HEK293 (cell line): ENCODE data around the gene NPW.

Source experiments
- CTCF ChIA-PET: fragments of 350-600 bp; formaldehyde crosslinking; extraction: SDS; loops from one replicate; lab custom pipeline; 2021; ENCODE audit warnings: antibody characterized with exemption; lab: Yijun Ruan, JAX
- POLR2A ChIA-PET: fragments of 300-600 bp; formaldehyde crosslinking; extraction: SDS; loops from one replicate; lab custom pipeline; 2020; ENCODE audit warnings: antibody characterized with exemption, inconsistent platforms; lab: Yijun Ruan, JAX
- H3K27ac ChIP-seq: fragments of 200-500 bp; sonication (Bioruptor generic); 2 replicates; pipeline ENCODE4 v1.5.1; 2014; ENCODE audit warnings: low read depth, low read length, control low read depth, inconsistent platforms; ENCODE audit errors: extremely low read depth
- H3K36me3 ChIP-seq, 2 experiments: fragments of 200-500 bp in 1 of 2; sonication (Bioruptor generic) in 1 of 2; 1 replicate in 1 of 2; 2 replicates in 1 of 2; pipeline ENCODE4 v1.5.1; 2014 to 2017; ENCODE audit warnings: inconsistent platforms in 2 of 2, low read length in 2 of 2; ENCODE audit not compliant: control insufficient read depth in 2 of 2, insufficient read depth in 1 of 2
- H3K4me1 ChIP-seq: fragments of 200-500 bp; sonication (Bioruptor generic); 2 replicates; pipeline ENCODE4 v1.5.1; 2014; ENCODE audit warnings: mild to moderate bottlenecking, low read length, inconsistent platforms; ENCODE audit not compliant: control insufficient read depth, insufficient read depth
- H3K4me3 ChIP-seq: 2 replicates; pipeline ENCODE4 v1.5.1; 2011; ENCODE audit warnings: low read depth, mild to moderate bottlenecking, control low read depth, low read length, moderate library complexity
- H3K9me3 ChIP-seq: fragments of 200-500 bp; sonication (Bioruptor generic); 2 replicates; pipeline ENCODE4 v1.5.1; 2014; ENCODE audit warnings: low read depth, low read length, inconsistent platforms; ENCODE audit not compliant: control insufficient read depth, insufficient read depth
- FEZF1 ChIP-seq: fragments of 450-650 bp; formaldehyde crosslinking; IDR thresholded peaks from 2 replicates; pipeline ENCODE4 v1.5.1; 2016; ENCODE audit warnings: missing biosample characterization, missing genetic modification characterization
- GFI1B ChIP-seq: fragments of 450-650 bp; formaldehyde crosslinking; IDR thresholded peaks from 2 replicates; pipeline ENCODE4 v1.5.1; 2016; ENCODE audit warnings: missing biosample characterization, missing genetic modification characterization
- GLI2 ChIP-seq: fragments of 450-650 bp; formaldehyde crosslinking; IDR thresholded peaks from 2 replicates; pipeline ENCODE4; 2017; ENCODE audit warnings: missing biosample characterization, missing genetic modification characterization, low read depth, borderline replicate concordance
- HOXA7 ChIP-seq: sonication (generic); formaldehyde crosslinking; IDR thresholded peaks from 2 replicates; pipeline ENCODE4 v1.8.1; 2022; ENCODE audit warnings: missing genetic modification reagents, borderline replicate concordance
- KLF16 ChIP-seq: fragments of 450-650 bp; formaldehyde crosslinking; IDR thresholded peaks from 2 replicates; pipeline ENCODE4 v1.5.1; 2017; ENCODE audit warnings: missing biosample characterization, missing genetic modification characterization
- MZF1 ChIP-seq: fragments of 450-650 bp; formaldehyde crosslinking; IDR thresholded peaks from 2 replicates; pipeline ENCODE4 v1.5.1; 2017; ENCODE audit warnings: missing biosample characterization, missing genetic modification characterization, borderline replicate concordance
- OVOL3 ChIP-seq: fragments of 450-650 bp; formaldehyde crosslinking; IDR thresholded peaks from 2 replicates; pipeline ENCODE4 v1.5.1; 2016; ENCODE audit warnings: missing biosample characterization, missing genetic modification characterization
- RBAK ChIP-seq: fragments of 450-650 bp; formaldehyde crosslinking; IDR thresholded peaks from 2 replicates; pipeline ENCODE4 v1.5.1; 2016; ENCODE audit warnings: missing biosample characterization, missing genetic modification characterization
- SP2 ChIP-seq: fragments of 450-650 bp; formaldehyde crosslinking; IDR thresholded peaks from 2 replicates; pipeline ENCODE4 v1.5.1; 2016; ENCODE audit warnings: missing biosample characterization, missing genetic modification characterization
- SP3 ChIP-seq: fragments of 450-650 bp; formaldehyde crosslinking; IDR thresholded peaks from 2 replicates; pipeline ENCODE4 v1.5.1; 2016; ENCODE audit warnings: missing biosample characterization, missing genetic modification characterization
- ZBTB1 ChIP-seq: fragments of 450-650 bp; formaldehyde crosslinking; IDR thresholded peaks from 2 replicates; pipeline ENCODE4 v1.5.1; 2016; ENCODE audit warnings: missing biosample characterization, missing genetic modification characterization
- ZBTB17 ChIP-seq: fragments of 450-650 bp; formaldehyde crosslinking; IDR thresholded peaks from 2 replicates; pipeline ENCODE4 v1.5.1; 2016; ENCODE audit warnings: missing biosample characterization, missing genetic modification characterization
- ZFP3 ChIP-seq: fragments of 450-650 bp; formaldehyde crosslinking; IDR thresholded peaks from 2 replicates; pipeline ENCODE4 v1.5.1; 2016; ENCODE audit warnings: low read depth, missing biosample characterization, missing genetic modification characterization
- ZNF140 ChIP-seq: fragments of 450-650 bp; formaldehyde crosslinking; IDR thresholded peaks from 2 replicates; pipeline ENCODE4 v1.5.1; 2016; ENCODE audit warnings: missing biosample characterization, missing genetic modification characterization
- ZNF174 ChIP-seq: fragments of 450-650 bp; formaldehyde crosslinking; IDR thresholded peaks from 2 replicates; pipeline ENCODE4 v1.5.0; 2017; ENCODE audit warnings: missing biosample characterization, mild to moderate bottlenecking, missing genetic modification characterization
- ZNF211 ChIP-seq: fragments of 450-650 bp; formaldehyde crosslinking; IDR thresholded peaks from 2 replicates; pipeline ENCODE4 v1.5.1; 2016; ENCODE audit warnings: low read depth, missing biosample characterization, missing genetic modification characterization
- ZNF221 ChIP-seq: fragments of 450-650 bp; formaldehyde crosslinking; IDR thresholded peaks from 2 replicates; pipeline ENCODE4 v1.5.1; 2017; ENCODE audit warnings: missing biosample characterization, missing genetic modification characterization, borderline replicate concordance
- ZNF239 ChIP-seq: fragments of 450-650 bp; formaldehyde crosslinking; IDR thresholded peaks from 2 replicates; pipeline ENCODE4 v1.5.1; 2016; ENCODE audit warnings: missing biosample characterization, missing genetic modification characterization
- ZNF24 ChIP-seq: fragments of 450-650 bp; formaldehyde crosslinking; IDR thresholded peaks from 2 replicates; pipeline ENCODE4 v1.5.1; 2016; ENCODE audit warnings: missing biosample characterization, missing genetic modification characterization
- ZNF311 ChIP-seq: fragments of 450-650 bp; formaldehyde crosslinking; IDR thresholded peaks from 2 replicates; pipeline ENCODE4 v1.5.1; 2017; ENCODE audit warnings: missing biosample characterization, missing genetic modification characterization, borderline replicate concordance
- ZNF335 ChIP-seq: fragments of 450-650 bp; formaldehyde crosslinking; conservative IDR thresholded peaks from 2 replicates; pipeline ENCODE4 v1.5.1; 2016; ENCODE audit warnings: missing biosample characterization, missing genetic modification characterization
- ZNF341 ChIP-seq: fragments of 450-650 bp; formaldehyde crosslinking; IDR thresholded peaks from 2 replicates; pipeline ENCODE4; 2016; ENCODE audit warnings: low read depth, missing biosample characterization, missing genetic modification characterization
- ZNF416 ChIP-seq: fragments of 450-650 bp; formaldehyde crosslinking; IDR thresholded peaks from 2 replicates; pipeline ENCODE4 v1.5.1; 2016; ENCODE audit warnings: missing biosample characterization, missing genetic modification characterization
- ZNF548 ChIP-seq: fragments of 450-650 bp; formaldehyde crosslinking; IDR thresholded peaks from 2 replicates; pipeline ENCODE4 v1.5.1; 2016; ENCODE audit warnings: missing biosample characterization, missing genetic modification characterization
- ZNF571 ChIP-seq: fragments of 450-650 bp; formaldehyde crosslinking; IDR thresholded peaks from 2 replicates; pipeline ENCODE4 v1.5.0; 2017; ENCODE audit warnings: missing biosample characterization, missing genetic modification characterization
- ZNF624 ChIP-seq: fragments of 450-650 bp; formaldehyde crosslinking; IDR thresholded peaks from 2 replicates; pipeline ENCODE4 v1.5.1; 2017; ENCODE audit warnings: missing biosample characterization, missing genetic modification characterization
- ZNF692 ChIP-seq: fragments of 450-650 bp; formaldehyde crosslinking; IDR thresholded peaks from 2 replicates; pipeline ENCODE4 v1.5.1; 2016; ENCODE audit warnings: missing biosample characterization, missing genetic modification characterization
- ZNF701 ChIP-seq: fragments of 450-650 bp; formaldehyde crosslinking; IDR thresholded peaks from 2 replicates; pipeline ENCODE4 v1.5.1; 2016; ENCODE audit warnings: missing biosample characterization, missing genetic modification characterization
- ZNF747 ChIP-seq: fragments of 450-650 bp; formaldehyde crosslinking; IDR thresholded peaks from 2 replicates; pipeline ENCODE4 v1.5.1; 2016; ENCODE audit warnings: missing biosample characterization, missing genetic modification characterization
- ZNF76 ChIP-seq: fragments of 450-650 bp; formaldehyde crosslinking; IDR thresholded peaks from 2 replicates; pipeline ENCODE4; 2016; ENCODE audit warnings: low read depth, missing biosample characterization, missing genetic modification characterization, borderline replicate concordance
- ZNF776 ChIP-seq: fragments of 450-650 bp; formaldehyde crosslinking; IDR thresholded peaks from 2 replicates; pipeline ENCODE4 v1.5.0; 2017; ENCODE audit warnings: missing biosample characterization, missing genetic modification characterization, borderline replicate concordance
- ZNF830 ChIP-seq: fragments of 450-650 bp; IDR thresholded peaks from 2 replicates; pipeline ENCODE4 v1.5.0; 2018; ENCODE audit warnings: missing biosample characterization, missing genetic modification characterization, low read depth, mild to moderate bottlenecking, moderate library complexity
- TF ChIP-seq, protein P1 (sequence below): fragments of 450-650 bp; formaldehyde crosslinking; IDR thresholded peaks from 2 replicates; pipeline ENCODE4 v1.5.1; 2016; ENCODE audit warnings: missing biosample characterization, missing genetic modification characterization
- TF ChIP-seq, protein P2 (sequence below): fragments of 450-650 bp; formaldehyde crosslinking; optimal IDR thresholded peaks from 2 replicates; pipeline ENCODE3; 2016; ENCODE audit warnings: missing biosample characterization, mild to moderate bottlenecking, missing genetic modification characterization

NPW gene

DNA sequence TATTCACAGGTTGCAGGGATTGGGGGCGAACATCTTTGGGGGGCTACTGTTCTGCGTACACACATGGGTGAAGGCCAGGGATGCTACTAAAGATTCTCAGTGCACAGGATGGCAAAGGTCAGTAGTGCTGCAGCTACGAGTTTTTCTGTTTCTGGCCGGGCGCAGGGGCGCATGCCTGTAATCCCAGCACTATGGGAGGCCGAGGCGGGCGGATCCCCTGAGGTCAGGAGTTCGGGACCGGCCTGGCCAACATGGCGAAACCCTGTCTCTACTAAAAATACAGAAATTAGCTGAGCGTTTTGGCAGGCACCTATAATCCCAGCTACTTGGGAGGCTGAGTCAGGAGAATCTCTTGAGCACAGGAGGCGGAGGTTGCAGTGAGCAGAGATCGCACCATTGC, 6.1 kb upstream of the NPW start (continued):
- TF ChIP-seq ZNF239 (tag by site-specific recombination) (no peak), ZBTB1 (no peak), ZNF311 (tag by site-specific recombination) (no peak), SP2 (tag by site-specific recombination) (no peak), HOXA7 (CRISPR knock-in tag) (no peak), ZBTB17 (tag by site-specific recombination) (no peak), ZFP3 (tag by site-specific recombination) (no peak)
- TF ChIP-seq, all 188 proteins: peak for 0

GRCh38 chr16:2015117-2015946, 4.3 kb upstream of the NPW start:
- H3K4me3 ChIP-seq, result no peak overlapping the region
- peak overlapping the region; percentile 79 for H3K27ac ChIP-seq
- H3K36me3 ChIP-seq, result no peaks in the 10 kb centered on the region
- peaks cover 8% of the 10 kb centered on the region for H3K4me1 ChIP-seq
- no peaks in the 10 kb centered on the region for H3K9me3 ChIP-seq
- ChIA-PET CTCF (interaction anchor here (0.6 to 1.8 kb wide), 7 partner anchors 11 to 139 kb away, joined by 3 to 8 read pairs (median 3); partner anchors contain the start of genes NTHL1 and TSC2), POLR2A (interaction anchor here (0.5 to 2.4 kb wide), 2 partner anchors 12 to 140 kb away, joined by 3 to 20 read pairs; partner anchors contain the start of genes NHERF2 and TRAF7)
- TF ChIP-seq SP3 (tag by site-specific recombination), result peak; percentile 75
- no peak for TF ChIP-seq KLF16 (tag by site-specific recombination)
- TF ChIP-seq ZNF776 (tag by site-specific recombination), result no peak
- TF ChIP-seq ZNF692 (tag by site-specific recombination), result peak; percentile 54
- no peak; the same call in 1 of the 2 replicates for TF ChIP-seq FEZF1 (tag by site-specific recombination)
- no peak for TF ChIP-seq MZF1 (tag by site-specific recombination)
- no peak for TF ChIP-seq ZNF747 (tag by site-specific recombination)
- no peak for TF ChIP-seq ZNF624 (tag by site-specific recombination)
- TF ChIP-seq, protein P1, sequence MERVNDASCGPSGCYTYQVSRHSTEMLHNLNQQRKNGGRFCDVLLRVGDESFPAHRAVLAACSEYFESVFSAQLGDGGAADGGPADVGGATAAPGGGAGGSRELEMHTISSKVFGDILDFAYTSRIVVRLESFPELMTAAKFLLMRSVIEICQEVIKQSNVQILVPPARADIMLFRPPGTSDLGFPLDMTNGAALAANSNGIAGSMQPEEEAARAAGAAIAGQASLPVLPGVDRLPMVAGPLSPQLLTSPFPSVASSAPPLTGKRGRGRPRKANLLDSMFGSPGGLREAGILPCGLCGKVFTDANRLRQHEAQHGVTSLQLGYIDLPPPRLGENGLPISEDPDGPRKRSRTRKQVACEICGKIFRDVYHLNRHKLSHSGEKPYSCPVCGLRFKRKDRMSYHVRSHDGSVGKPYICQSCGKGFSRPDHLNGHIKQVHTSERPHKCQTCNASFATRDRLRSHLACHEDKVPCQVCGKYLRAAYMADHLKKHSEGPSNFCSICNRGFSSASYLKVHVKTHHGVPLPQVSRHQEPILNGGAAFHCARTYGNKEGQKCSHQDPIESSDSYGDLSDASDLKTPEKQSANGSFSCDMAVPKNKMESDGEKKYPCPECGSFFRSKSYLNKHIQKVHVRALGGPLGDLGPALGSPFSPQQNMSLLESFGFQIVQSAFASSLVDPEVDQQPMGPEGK (tag by site-specific recombination), result peak; percentile 59; the same call in 1 of the 2 replicates
- no peak for TF ChIP-seq GLI2 (tag by site-specific recombination)
- TF ChIP-seq ZBTB17 (tag by site-specific recombination), result peak; percentile 88
- no peak for TF ChIP-seq ZNF140 (tag by site-specific recombination)
- TF ChIP-seq ZNF701 (tag by site-specific recombination), result no peak
- no peak for TF ChIP-seq OVOL3 (tag by site-specific recombination)
- TF ChIP-seq, protein P2, sequence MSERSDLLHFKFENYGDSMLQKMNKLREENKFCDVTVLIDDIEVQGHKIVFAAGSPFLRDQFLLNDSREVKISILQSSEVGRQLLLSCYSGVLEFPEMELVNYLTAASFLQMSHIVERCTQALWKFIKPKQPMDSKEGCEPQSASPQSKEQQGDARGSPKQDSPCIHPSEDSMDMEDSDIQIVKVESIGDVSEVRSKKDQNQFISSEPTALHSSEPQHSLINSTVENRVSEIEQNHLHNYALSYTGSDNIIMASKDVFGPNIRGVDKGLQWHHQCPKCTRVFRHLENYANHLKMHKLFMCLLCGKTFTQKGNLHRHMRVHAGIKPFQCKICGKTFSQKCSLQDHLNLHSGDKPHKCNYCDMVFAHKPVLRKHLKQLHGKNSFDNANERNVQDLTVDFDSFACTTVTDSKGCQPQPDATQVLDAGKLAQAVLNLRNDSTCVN, result peak; percentile 33
- TF ChIP-seq ZNF341 (tag by site-specific recombination), result no peak
- TF ChIP-seq GFI1B (tag by site-specific recombination), result peak; percentile 50; the same call in 1 of the 2 replicates
- TF ChIP-seq RBAK (tag by site-specific recombination), result no peak
- no peak for TF ChIP-seq ZNF311 (tag by site-specific recombination)
- no peak for TF ChIP-seq ZNF221 (tag by site-specific recombination)
- no peak for TF ChIP-seq ZNF211
- no peak for TF ChIP-seq ZNF174 (tag by site-specific recombination)
- TF ChIP-seq ZNF416 (tag by site-specific recombination), result no peak
- TF ChIP-seq ZNF830 (tag by site-specific recombination), result no peak
- no peak for TF ChIP-seq ZNF548
- 0 out of 2 replicates have a peak, but pooled peaks have one; percentile 23 for TF ChIP-seq ZNF24 (tag by site-specific recombination)
- no peak for TF ChIP-seq ZNF571 (tag by site-specific recombination)
- TF ChIP-seq ZNF335, result peak; percentile 77
- peak; percentile 27; the same call in 1 of the 2 replicates for TF ChIP-seq ZNF76 (tag by site-specific recombination)
